Lower lobe of right lung (tissue), 2 donors: ENCODE results near the gene LRRC63. TPM values are rescaled to one million over a fixed set of nuclear protein-coding genes. Genes with fewer than 3 reads are reported as not detected.

Experiments
- ATAC-seq, 2 donors: fragments of 200-7000 bp; cut with Tn5 transposase; one replicate each; pipeline ENCODE4 v1.9.1; 2020 to 2022; ENCODE audit warnings: mild to moderate bottlenecking in 2 of 2, moderate library complexity in 2 of 2
- DNase-seq: peaks from one replicate; pipeline ENCODE4 v3.0.0-alpha.2; 2020
- H3K27ac ChIP-seq: fragments of 200-600 bp; one replicate; pipeline ENCODE4 v1.8.0; 2022
- H3K27me3 ChIP-seq: fragments of 200-600 bp; one replicate; pipeline ENCODE4 v1.8.0; 2022; ENCODE audit warnings: low read depth
- H3K36me3 ChIP-seq: fragments of 200-600 bp; one replicate; pipeline ENCODE4 v1.8.0; 2022; ENCODE audit warnings: mild to moderate bottlenecking
- H3K4me1 ChIP-seq: fragments of 200-600 bp; one replicate; pipeline ENCODE4 v1.8.0; 2022
- H3K4me3 ChIP-seq: fragments of 200-600 bp; one replicate; pipeline ENCODE4 v1.8.0; 2022; ENCODE audit warnings: mild to moderate bottlenecking
- H3K9me3 ChIP-seq: fragments of 200-600 bp; one replicate; pipeline ENCODE4 v1.8.0; 2022
- CTCF ChIP-seq: fragments of 200-600 bp; IDR thresholded peaks from one replicate; pipeline ENCODE4 v1.8.0; 2022; ENCODE audit warnings: antibody characterized with exemption, mild to moderate bottlenecking
- intact Hi-C: fragments of 100-400 bp; cut with DNase I; formaldehyde crosslinking; loops from one replicate; pipeline ENCODE4 v1.11.0; 2022
- total RNA-seq: library from RNA; stranded (reverse); fragmentation: NEBNext Ultra II Directional; extraction: Animal tissue kit (Norgen Biotek cat#: 25700); gene quantifications from one replicate; pipeline ENCODE4 v1.2.1, GENCODE V29; 2021
- donor health status: DM: no; HTN: yes; CAD: no; lungs with severe emphysema.

LRRC63 gene
- total RNA-seq, 1 donor from 2014 or later, result 1.7 TPM

- H3K9me3 ChIP-seq, result no peaks in the 10 kb centered on the region
- H3K27me3 ChIP-seq, result no peaks in the 10 kb centered on the region
- peak; percentile 69 for TF ChIP-seq CTCF
- no peaks in the 10 kb centered on the region for H3K4me1 ChIP-seq
- no peak overlapping the region for H3K27ac ChIP-seq
- no peaks in the 10 kb centered on the region for H3K36me3 ChIP-seq
- ATAC-seq (peak; percentile 76 to 81), DNase-seq (peak; percentile 57)
- intact Hi-C loops, result no loop called here
- no peak overlapping the region for H3K4me3 ChIP-seq
Observed at GRCh38 chr13:46321494-46322225, 109.9 kb downstream of the LRRC63 start.

GRCh38 chr13:46324976-46325375 is 113.2 kb downstream of the LRRC63 start:
- no peak for DNase-seq
- Histone ChIP-seq H3K27me3 (no peaks in the 10 kb centered on the region), H3K4me1 (no peaks in the 10 kb centered on the region), H3K27ac (no peak overlapping the region), H3K36me3 (no peaks in the 10 kb centered on the region), H3K4me3 (no peak overlapping the region), H3K9me3 (no peaks in the 10 kb centered on the region)
- TF ChIP-seq CTCF, result no peak
- no peak for ATAC-seq
- intact Hi-C loops, result no loop called here

Other genes with a start within 250 kb of the LRRC63 start
- gene ZC3H13, start 159.2 kb upstream of the LRRC63 start, total RNA-seq, result 52.0 TPM
- 33.5 TPM for gene CPB2, start 106.9 kb upstream of the LRRC63 start, total RNA-seq
- gene LCP1, start 29.8 kb upstream of the LRRC63 start, total RNA-seq, result 371 TPM
- 3.5 TPM for gene RUBCNL, start 175.3 kb downstream of the LRRC63 start, total RNA-seq